GM12878 (cell line): ENCODE results near the gene QPRT. TPM values are rescaled to one million over a fixed set of nuclear protein-coding genes. Genes with fewer than 3 reads are reported as not detected.
A peak's percentile ranks its signal among the peaks of the same experiment; 100 is the strongest.

Experiments used
- ATAC-seq: fragments of 200-7000 bp; cut with Tn5 transposase; 3 replicates; pipeline ENCODE4 v1.9.1; 2020; ENCODE audit warnings: mild to moderate bottlenecking, moderate library complexity
- BruUV-seq: library from RNA; stranded (reverse); fragments of 400-500 nt; replicated peaks from 2 replicates; lab custom pipeline; 2021; lab: Mats Ljungman, UMichigan
- CTCF ChIA-PET: fragments of 300-600 bp; sonication (Branson Sonifier 250); formaldehyde crosslinking; extraction: SDS; loops from one replicate; lab custom pipeline; 2021; ENCODE audit warnings: inconsistent platforms; lab: Yijun Ruan, JAX
- POLR2A ChIA-PET: fragments of 350-600 bp; formaldehyde crosslinking; extraction: SDS; loops from one replicate; lab custom pipeline; 2021; ENCODE audit warnings: inconsistent platforms; lab: Charles Lee
- RAD21 ChIA-PET: fragments of 300-600 bp; sonication (Branson Sonifier 250); formaldehyde crosslinking; loops from one replicate; lab custom pipeline; 2023; ENCODE audit warnings: antibody characterized with exemption; ENCODE audit not compliant: unreplicated experiment; lab: Charles Lee
- SMC1A ChIA-PET: fragments of 300-600 bp; sonication (Branson Sonifier 250); formaldehyde crosslinking; loops from one replicate; lab custom pipeline; 2023; ENCODE audit not compliant: unreplicated experiment, uncharacterized antibody; lab: Charles Lee
- DNase-seq: peaks from one replicate; pipeline ENCODE4 v3.0.0-alpha.2; 2011; ENCODE audit warnings: low read depth, low spot score
- FAIRE-seq: peaks from 3 replicates; lab custom pipeline; 2011; peaks lifted over from hg19 to GRCh38; lab: Jason Lieb, UNC
- H2AFZ ChIP-seq: 2 replicates; pipeline ENCODE4 v1.6.0; 2011; ENCODE audit warnings: low read depth, low read length, control low read depth; ENCODE audit not compliant: control insufficient read depth
- H3K27ac ChIP-seq: 2 replicates; pipeline ENCODE4 v1.5.1; 2011; ENCODE audit warnings: control low read depth; ENCODE audit not compliant: control insufficient read depth, insufficient read depth
- H3K27me3 ChIP-seq, 2 experiments: replicated peaks in 1 of 2; 2 replicates each; pipeline versions ENCODE4 v1.6.0 to v1.6.1; 2011; ENCODE audit warnings: low read length in 1 of 2; ENCODE audit not compliant: control insufficient read depth in 2 of 2, insufficient read depth in 2 of 2
- H3K36me3 ChIP-seq, 2 experiments: 2 replicates each; pipeline ENCODE4 v1.5.1; 2011; ENCODE audit warnings: low read length in 1 of 2; ENCODE audit not compliant: control insufficient read depth in 2 of 2, insufficient read depth in 2 of 2
- H3K4me1 ChIP-seq: 2 replicates; pipeline ENCODE4 v1.6.1; 2011; ENCODE audit warnings: mild to moderate bottlenecking, low read length, moderate library complexity, mixed read lengths; ENCODE audit not compliant: control insufficient read depth, insufficient read depth
- H3K4me2 ChIP-seq: 2 replicates; pipeline ENCODE4 v1.6.0; 2011; ENCODE audit warnings: control low read depth; ENCODE audit not compliant: control insufficient read depth, insufficient read depth
- H3K4me3 ChIP-seq: fragments of 200-600 bp; sonication (generic); 2 replicates; pipeline ENCODE4 v1.5.1; 2016
- H3K79me2 ChIP-seq: 2 replicates; pipeline ENCODE4 v1.6.0; 2011; ENCODE audit warnings: low read length; ENCODE audit not compliant: control insufficient read depth, insufficient read depth
- H3K9ac ChIP-seq: 2 replicates; pipeline ENCODE4 v1.8.0; 2011; ENCODE audit warnings: low read length, control low read depth, mixed read lengths; ENCODE audit not compliant: control insufficient read depth, insufficient read depth
- H3K9me3 ChIP-seq: replicated peaks from 3 replicates; pipeline ENCODE4 v1.5.1; 2011; ENCODE audit warnings: mild to moderate bottlenecking, low read length; ENCODE audit not compliant: control insufficient read depth, insufficient read depth
- H4K20me1 ChIP-seq: 2 replicates; pipeline ENCODE4 v1.6.0; 2011; ENCODE audit not compliant: control insufficient read depth, insufficient read depth
- CTCF ChIP-seq, 3 experiments: IDR thresholded peaks in 2 of 3; conservative IDR thresholded peaks in 1 of 3; 2 replicates each; pipeline ENCODE4 v1.5.1; 2011; ENCODE audit warnings: low read depth in 3 of 3, low read length in 3 of 3, mild to moderate bottlenecking in 3 of 3, control low read depth in 2 of 3, moderate library complexity in 2 of 3, inconsistent platforms in 1 of 3, mixed read lengths in 1 of 3; ENCODE audit not compliant: control insufficient read depth in 2 of 3, insufficient read depth in 1 of 3; ENCODE audit errors: extremely low read depth in 1 of 3
- CUX1 ChIP-seq: IDR thresholded peaks from 2 replicates; pipeline ENCODE4 v1.6.1; 2012; ENCODE audit warnings: improper control_type of control experiment, low read depth, low read length; ENCODE audit not compliant: insufficient replicate concordance
- E2F4 ChIP-seq: IDR thresholded peaks from 2 replicates; pipeline ENCODE4 v1.6.1; 2012; ENCODE audit warnings: low read depth, low read length, improper control_type of control experiment
- EP300 ChIP-seq, 2 experiments: fragments of 150-350 bp in 1 of 2; IDR thresholded peaks; 2 replicates each; pipeline ENCODE4 v1.6.1; 2011 to 2012; ENCODE audit warnings: low read depth in 2 of 2, low read length in 2 of 2, borderline replicate concordance in 1 of 2, improper control_type of control experiment in 1 of 2, inconsistent platforms in 1 of 2; ENCODE audit not compliant: control insufficient read depth in 1 of 2
- ETV6 ChIP-seq, 2 experiments: fragments of 450-650 bp in 1 of 2; IDR thresholded peaks in 1 of 2; conservative IDR thresholded peaks in 1 of 2; 2 replicates each; pipeline ENCODE4 v1.6.1; 2014; ENCODE audit warnings: antibody characterized with exemption in 1 of 2, borderline replicate concordance in 1 of 2, low read depth in 1 of 2, mild to moderate bottlenecking in 1 of 2, moderate library complexity in 1 of 2
- MXI1 ChIP-seq: fragments of 150-350 bp; IDR thresholded peaks from 2 replicates; pipeline ENCODE4 v1.6.1; 2011; ENCODE audit warnings: low read depth, mild to moderate bottlenecking, inconsistent platforms, low read length, improper control_type of control experiment
- NR2C2 ChIP-seq: IDR thresholded peaks from 2 replicates; pipeline ENCODE4 v1.6.1; 2011; ENCODE audit warnings: borderline replicate concordance, low read depth; ENCODE audit not compliant: control insufficient read depth, insufficient read length
- PML ChIP-seq: IDR thresholded peaks from 2 replicates; pipeline ENCODE4 v1.6.1; 2012; ENCODE audit warnings: low read length, inconsistent platforms
- RAD21 ChIP-seq: IDR thresholded peaks from 2 replicates; pipeline ENCODE4 v1.6.1; 2011; ENCODE audit warnings: mild to moderate bottlenecking, low read depth, low read length, moderate library complexity; ENCODE audit not compliant: insufficient read depth
- RB1 ChIP-seq: fragments of 450-650 bp; formaldehyde crosslinking; IDR thresholded peaks from 2 replicates; pipeline ENCODE4 v1.6.1; 2017; ENCODE audit warnings: mild to moderate bottlenecking, borderline replicate concordance
- SIX5 ChIP-seq: IDR thresholded peaks from 2 replicates; pipeline ENCODE4 v1.6.1; 2011; ENCODE audit warnings: mild to moderate bottlenecking, low read depth, low read length, moderate library complexity; ENCODE audit not compliant: severe bottlenecking
- SMARCA5 ChIP-seq: fragments of 450-650 bp; IDR thresholded peaks from 2 replicates; pipeline ENCODE4 v1.6.1; 2017; ENCODE audit warnings: mild to moderate bottlenecking
- SMC3 ChIP-seq: IDR thresholded peaks from 2 replicates; pipeline ENCODE4 v1.6.1; 2011; ENCODE audit warnings: low read length, improper control_type of control experiment, borderline replicate concordance
- SREBF1 ChIP-seq: IDR thresholded peaks from 2 replicates; pipeline ENCODE4 v1.6.1; 2012; ENCODE audit warnings: mild to moderate bottlenecking, low read length
- WGBS: methylation state at CpG from one replicate; pipeline ENCODE4 v1.1.6; 2016; ENCODE audit warnings: low lambda C conversion rate; ENCODE audit not compliant: insufficient replicate concordance, insufficient coverage; ENCODE audit errors: missing lambda C conversion rate; 5-methylcytosine and 5-hydroxymethylcytosine counted together
- in situ Hi-C: fragments of 300-500 bp; cut with MboI; formaldehyde crosslinking; loops from 9 replicates; pipeline ENCODE4 v1.14.3; 2018; ENCODE audit warnings: mixed read lengths
- intact Hi-C: fragments of 100-400 bp; cut with micrococcal nuclease; formaldehyde crosslinking; loops from one replicate; pipeline ENCODE4 v1.14.2; 2022; ENCODE audit not compliant: unreplicated experiment
- polyA plus RNA-seq, 11 experiments: library from polyadenylated mRNA; depleted of rRNA in 4 of 11; unstranded in 6 of 11; stranded (reverse) in 5 of 11; fragments of >200 nt; fragmentation: Nextera tagmentation in 4 of 11; fragmentation: Illumina TruSeq in 1 of 11; extraction: Ambion mirVana in 4 of 11; extraction: Trizol in 1 of 11; gene quantifications; 1 replicate in 1 of 11; 2 replicates in 10 of 11; pipeline versions ENCODE4 v1.2.1 to v1.2.3, GENCODE V29; 2011 to 2016; ENCODE audit warnings: inconsistent platforms in 2 of 11, missing spikeins in 2 of 11, low read depth in 1 of 11
- total RNA-seq, 4 experiments: library from RNA; depleted of rRNA in 3 of 4; stranded (reverse); fragments of >200 nt in 3 of 4; fragmentation: Illumina TruSeq in 1 of 4; extraction: Trizol in 1 of 4; gene quantifications; 2 replicates each; pipeline versions ENCODE4 v1.2.1 to v1.2.3, GENCODE V29; 2013 to 2021

QPRT gene
- total and polyA plus RNA-seq, 10 of the 15 experiments (the other 5 are each of a cell fraction or from before 2014, with no cell fraction given), result 2.7 to 43.0 (median 31.3) TPM

GRCh38 chr16:29641561-29641960, 37.4 kb upstream of the QPRT start:
- ATAC-seq, result peak; percentile 30
- H3K27ac ChIP-seq, result 0 out of 2 replicates have a peak overlapping the region, but pooled peaks have one; percentile 7
- POLR2A ChIA-PET, result interaction anchor here (0.8 to 3.2 kb wide), 3 partner anchors 17 to 21 kb away, joined by 4 to 38 read pairs (median 8); partner anchors contain the start of gene SPN
- SMC1A ChIA-PET, result interaction anchor here (0.7 to 4.0 kb wide), 17 partner anchors 11 to 113 kb away, joined by 3 to 51 read pairs (median 3); partner anchors contain the start of genes QPRT and SPN
- H3K9ac ChIP-seq, result no peak overlapping the region
- FAIRE-seq, result peak; percentile 13
- no peaks in the 10 kb centered on the region for H3K36me3 ChIP-seq
- H3K9me3 ChIP-seq, result no peaks in the 10 kb centered on the region; the same call in 2 of the 3 replicates
- H3K79me2 ChIP-seq, result no peaks in the 10 kb centered on the region
- intact Hi-C loops (loop anchor here (5.0 kb wide), 1 partner anchor 36 kb away; the partner anchor contains the start of gene QPRT), in situ Hi-C loops (no loop called here)
- H3K4me2 ChIP-seq, result peak overlapping the region; percentile 7; the same call in 1 of the 2 replicates
- RAD21 ChIA-PET, result interaction anchor here (0.8 to 4.8 kb wide), 9 partner anchors 22 to 207 kb away, joined by 3 to 98 read pairs (median 7); partner anchors contain the start of genes QPRT and SPN
- BruUV-seq, result no TSS peak
- H2AFZ ChIP-seq, result peak overlapping the region; percentile 54
- H3K4me1 ChIP-seq, result peaks cover 46% of the 10 kb centered on the region
- no peak overlapping the region for H3K4me3 ChIP-seq
- WGBS, result 46% methylated on average over 3 of the region's 3 CpGs
- no peaks in the 10 kb centered on the region for H4K20me1 ChIP-seq
- CTCF ChIA-PET, result interaction anchor here (0.7 to 4.0 kb wide), 19 partner anchors 11 to 207 kb away, joined by 3 to 32 read pairs (median 5); partner anchors contain the start of genes QPRT and SPN
- no peaks in the 10 kb centered on the region for H3K27me3 ChIP-seq
- no peak for DNase-seq
- TF ChIP-seq SMC3 (peak; percentile 51; the same call in 1 of the 2 replicates), EP300 (IDR thresholded peaks at IDR 0.05; ENCODE audit: borderline replicate concordance in 1 of 2, control insufficient read depth in 1 of 2, low read depth in 2 of 2, low read length in 2 of 2) (no peak), E2F4 (no peak), MXI1 (no peak), CUX1 (no peak), NR2C2 (no peak), RAD21 (peak; percentile 76), PML (no peak), RB1 (no peak), ETV6 (conservative IDR thresholded peaks at IDR 0.05 in 1 of 2, IDR thresholded peaks at IDR 0.05 in 1 of 2; ENCODE audit: borderline replicate concordance in 1 of 2, low read depth in 1 of 2) (no peak), CTCF (IDR thresholded peaks at IDR 0.05 in 2 of 3, conservative IDR thresholded peaks at IDR 0.05 in 1 of 3; ENCODE audit: control insufficient read depth in 2 of 3, extremely low read depth in 1 of 3, insufficient read depth in 1 of 3, low read depth in 3 of 3, low read length in 3 of 3) (peak; percentile 27 to 58 (median 40); a peak in 4 of 6 replicates), SIX5 (no peak), SMARCA5 (no peak), SREBF1 (no peak)
